A549 (cell line): ENCODE results near the gene ATP5F1E. TPM values are rescaled to one million over a fixed set of nuclear protein-coding genes. Genes with fewer than 3 reads are reported as not detected.

Experiments used
- ATAC-seq, 2 experiments: fragments of 200-7000 bp in 1 of 2; fragments of >200 bp in 1 of 2; cut with Nextera tagmentation in 1 of 2; cut with Tn5 transposase in 1 of 2; 3 replicates each; pipeline versions ENCODE4 v1.8.0 to v1.9.1; 2018 to 2020; ENCODE audit warnings: mild to moderate bottlenecking in 1 of 2, moderate library complexity in 1 of 2
- CTCF ChIA-PET: fragments of 300-600 bp; sonication (Branson Sonifier 250); formaldehyde crosslinking; extraction: SDS; loops from one replicate; lab custom pipeline; 2021; ENCODE audit warnings: antibody characterized with exemption, inconsistent platforms; lab: Yijun Ruan, JAX
- POLR2A ChIA-PET: fragments of 350-600 bp; formaldehyde crosslinking; extraction: SDS; loops from one replicate; lab custom pipeline; 2021; ENCODE audit warnings: antibody characterized with exemption, inconsistent platforms; lab: Yijun Ruan, JAX
- DNase-seq, 2 experiments: peaks; one replicate each; pipeline versions ENCODE4 v3.0.0 to v3.0.0-alpha.2; 2011 to 2016; ENCODE audit warnings: low read depth in 1 of 2, low spot score in 1 of 2
- FAIRE-seq: peaks from 2 replicates; lab custom pipeline; 2011; peaks lifted over from hg19 to GRCh38; lab: Jason Lieb, UNC
- H3K27ac ChIP-seq, 2 experiments: fragments of >200 bp; sonication (Bioruptor Twin); formaldehyde crosslinking; 3 replicates each; pipeline ENCODE4 v1.5.1; 2016 to 2017
- H3K4me1 ChIP-seq: fragments of >200 bp; sonication (Bioruptor Twin); formaldehyde crosslinking; 3 replicates; pipeline ENCODE4 v1.6.1; 2016
- H3K4me2 ChIP-seq: fragments of >200 bp; sonication (Bioruptor Twin); formaldehyde crosslinking; 3 replicates; pipeline ENCODE4 v1.6.1; 2016
- H3K4me3 ChIP-seq: fragments of >200 bp; sonication (Bioruptor Twin); formaldehyde crosslinking; 3 replicates; pipeline ENCODE4 v1.5.1; 2016
- H3K9me3 ChIP-seq: fragments of >200 bp; sonication (Bioruptor Twin); formaldehyde crosslinking; 3 replicates; pipeline ENCODE4 v1.6.1; 2016
- BHLHE40 ChIP-seq: IDR thresholded peaks from 2 replicates; pipeline ENCODE4 v1.6.1; 2012; ENCODE audit warnings: low read depth, low read length, inconsistent platforms
- CBX2 ChIP-seq: fragments of 200-600 bp; sonication (generic); IDR thresholded peaks from 2 replicates; pipeline ENCODE4 v1.6.1; 2016; ENCODE audit warnings: low read depth, mild to moderate bottlenecking, borderline replicate concordance
- CEBPB ChIP-seq, 2 experiments: fragments of >200 bp in 1 of 2; sonication (Bioruptor Twin) in 1 of 2; formaldehyde crosslinking in 1 of 2; IDR thresholded peaks; 2 replicates each; pipeline ENCODE4 v1.6.1; 2012 to 2016
- CHD4 ChIP-seq: fragments of 200-600 bp; sonication (generic); IDR thresholded peaks from 2 replicates; pipeline ENCODE4 v1.6.1; 2016; ENCODE audit warnings: antibody characterized with exemption, mild to moderate bottlenecking, borderline replicate concordance
- ESRRA ChIP-seq: fragments of 150-350 bp; IDR thresholded peaks from 2 replicates; pipeline ENCODE4 v1.6.1; 2014; ENCODE audit warnings: mild to moderate bottlenecking, low read length, borderline replicate concordance
- FOSL2 ChIP-seq, 2 experiments: fragments of 450-650 bp in 1 of 2; fragments of >200 bp in 1 of 2; sonication (Bioruptor Twin) in 1 of 2; formaldehyde crosslinking; IDR thresholded peaks; 2 replicates each; pipeline versions ENCODE4 v1.5.0 to v1.6.1; 2016 to 2020; ENCODE audit warnings: mild to moderate bottlenecking in 1 of 2, moderate library complexity in 1 of 2
- FOXS1 ChIP-seq: fragments of 250-450 bp; sonication (Bioruptor Pico); IDR thresholded peaks from 2 replicates; pipeline ENCODE4 v1.5.0; 2020; ENCODE audit warnings: mild to moderate bottlenecking, moderate library complexity
- HOXB13 ChIP-seq: fragments of 250-450 bp; sonication (Bioruptor Pico); IDR thresholded peaks from 2 replicates; pipeline ENCODE4 v1.5.0; 2020; ENCODE audit warnings: low read depth, mild to moderate bottlenecking, moderate library complexity
- MAFK ChIP-seq: fragments of 450-650 bp; IDR thresholded peaks from 2 replicates; pipeline ENCODE4 v1.6.1; 2014; ENCODE audit not compliant: partially characterized antibody
- MYC ChIP-seq: IDR thresholded peaks from 2 replicates; pipeline ENCODE4 v1.6.1; 2012; ENCODE audit warnings: mild to moderate bottlenecking, inconsistent platforms, low read length, improper control_type of control experiment, borderline replicate concordance
- RARB ChIP-seq: fragments of 250-450 bp; sonication (Bioruptor Pico); IDR thresholded peaks from 2 replicates; pipeline ENCODE4 v1.8.0; 2021; ENCODE audit warnings: mild to moderate bottlenecking, moderate library complexity
- RFX5 ChIP-seq: fragments of 450-650 bp; IDR thresholded peaks from 2 replicates; pipeline ENCODE4 v1.7.1; 2014; ENCODE audit warnings: antibody characterized with exemption, mild to moderate bottlenecking, moderate library complexity
- RNF2 ChIP-seq: fragments of 200-600 bp; sonication (generic); IDR thresholded peaks from 2 replicates; pipeline ENCODE4 v1.6.1; 2016; ENCODE audit warnings: low read depth, mild to moderate bottlenecking, antibody characterized with exemption, moderate library complexity, borderline replicate concordance
- SREBF2 ChIP-seq: fragments of 450-650 bp; IDR thresholded peaks from 2 replicates; pipeline ENCODE4 v1.6.1; 2014; ENCODE audit warnings: mild to moderate bottlenecking, moderate library complexity
- ZC3H11A ChIP-seq: fragments of 450-650 bp; IDR thresholded peaks from 2 replicates; pipeline ENCODE4 v1.6.1; 2014; ENCODE audit warnings: antibody characterized with exemption, mild to moderate bottlenecking
- ZNF302 ChIP-seq: fragments of 250-450 bp; sonication (Bioruptor Pico); IDR thresholded peaks from 2 replicates; pipeline ENCODE4 v1.9.0; 2021; ENCODE audit warnings: inconsistent platforms, mild to moderate bottlenecking, moderate library complexity
- WGBS: methylation state at CpG from one replicate; pipeline ENCODE4 v1.1.6; 2017; ENCODE audit errors: missing lambda C conversion rate; 5-methylcytosine and 5-hydroxymethylcytosine counted together
- polyA plus RNA-seq, 4 experiments: library from polyadenylated mRNA; depleted of rRNA in 3 of 4; stranded (reverse); fragments of >200 nt; fragmentation: RNase III in 1 of 4; extraction: RNeasy Plus Mini Kit Qiagen cat#74134 plus additional on column Dnase treatment in 1 of 4; gene quantifications; 2 replicates in 3 of 4; 3 replicates in 1 of 4; pipeline ENCODE4 v1.2.3, GENCODE V29; 2011 to 2017
- TF ChIP-seq, protein P1 (sequence below): fragments of 250-450 bp; sonication (Bioruptor Pico); IDR thresholded peaks from 2 replicates; pipeline ENCODE4 v1.5.0; 2020; ENCODE audit warnings: low read depth, mild to moderate bottlenecking, moderate library complexity
- TF ChIP-seq, protein P2 (sequence below): fragments of 200-600 bp; sonication (generic); IDR thresholded peaks from 2 replicates; pipeline ENCODE4 v1.6.1; 2016; ENCODE audit warnings: antibody characterized with exemption, mild to moderate bottlenecking, moderate library complexity
- TF ChIP-seq, protein P3 (sequence below): IDR thresholded peaks from 2 replicates; pipeline ENCODE4 v1.6.1; 2012; ENCODE audit warnings: low read depth, borderline replicate concordance

The ATP5F1E gene
- polyA plus RNA-seq, 2 of the 4 experiments (the other 2 are of a cell fraction) = 84.9 to 108 TPM

DNA sequence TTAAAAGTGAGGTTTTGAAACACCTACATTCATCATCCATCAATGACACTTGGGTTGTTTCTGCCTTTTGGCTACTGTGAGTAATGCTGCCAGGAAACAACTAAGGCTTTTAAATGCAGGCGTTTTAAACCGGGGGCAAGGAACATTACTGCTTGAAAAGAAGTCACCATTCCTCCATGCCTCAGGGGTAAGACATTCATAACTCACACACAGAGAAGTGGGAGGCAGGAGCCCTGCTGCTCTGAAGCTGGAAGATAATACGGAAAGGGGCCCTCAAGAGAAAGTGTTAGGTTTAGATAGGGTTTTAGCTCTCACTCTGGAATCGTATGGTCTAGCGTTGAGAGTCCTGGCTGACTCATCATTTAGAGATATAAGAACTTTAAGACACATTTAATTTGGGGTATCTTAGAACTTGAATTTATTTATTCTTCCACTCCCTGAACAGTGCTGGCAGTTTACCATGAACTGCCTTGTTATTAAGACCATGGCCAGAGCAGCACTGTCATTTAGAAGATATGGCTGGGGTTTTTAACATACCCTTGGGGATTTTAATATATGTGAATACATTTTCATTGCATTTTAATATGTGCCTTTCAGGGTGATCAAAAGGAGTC lies 11.1 kb downstream of the ATP5F1E start:
- CTCF ChIA-PET = interaction anchor here (0.6 to 1.5 kb wide), 2 partner anchors 12 to 383 kb away, joined by 3 to 4 read pairs; no protein-coding TSS in a partner anchor
- 81% methylated on average over 5 of the region's 5 CpGs for WGBS
- ATAC-seq (no peak), DNase-seq (no peak), FAIRE-seq (no peak)
- TF ChIP-seq, protein P1, sequence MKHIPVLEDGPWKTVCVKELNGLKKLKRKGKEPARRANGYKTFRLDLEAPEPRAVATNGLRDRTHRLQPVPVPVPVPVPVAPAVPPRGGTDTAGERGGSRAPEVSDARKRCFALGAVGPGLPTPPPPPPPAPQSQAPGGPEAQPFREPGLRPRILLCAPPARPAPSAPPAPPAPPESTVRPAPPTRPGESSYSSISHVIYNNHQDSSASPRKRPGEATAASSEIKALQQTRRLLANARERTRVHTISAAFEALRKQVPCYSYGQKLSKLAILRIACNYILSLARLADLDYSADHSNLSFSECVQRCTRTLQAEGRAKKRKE (CRISPR knock-in tag) = no peak
- TF ChIP-seq FOSL2 (IDR thresholded peaks at IDR 0.05) (no peak), FOSL2 (CRISPR knock-in tag; IDR thresholded peaks at IDR 0.05) (no peak), RNF2 (no peak), MYC (no peak), CHD4 (no peak), MAFK (peak; percentile 20), SREBF2 (no peak), HOXB13 (CRISPR knock-in tag) (no peak)
- Histone ChIP-seq H3K4me1 (no peaks in the 10 kb centered on the region), H3K4me2 (no peak overlapping the region), H3K9me3 (no peaks in the 10 kb centered on the region), H3K4me3 (no peak overlapping the region), H3K27ac (no peak overlapping the region)
- POLR2A ChIA-PET = no interaction called here

- H3K4me3 ChIP-seq = no peak within 1 kb of the TSS
- ATAC-seq = no peak
- FAIRE-seq = no peak
- ChIA-PET CTCF (interaction anchor here (1.9 kb wide), 1 partner anchor 14 kb away, joined by 5 read pairs; no protein-coding TSS in a partner anchor), POLR2A (interaction anchor here (2.1 kb wide), 1 partner anchor 13 kb away, joined by 8 read pairs; the partner anchor contains the start of gene ATP5F1E)
- H3K9me3 ChIP-seq = no peaks in the 10 kb centered on the region
- H3K4me2 ChIP-seq = no peak within 1 kb of the TSS
- no peaks in the 10 kb centered on the region for H3K4me1 ChIP-seq
- DNase-seq = no peak
- H3K27ac ChIP-seq = no peak within 1 kb of the TSS
- WGBS = 92% methylated on average over 5 of the region's 5 CpGs
- no peak for TF ChIP-seq ZC3H11A
- TF ChIP-seq ESRRA = no peak
- TF ChIP-seq ZNF302 (CRISPR knock-in tag) = no peak
- TF ChIP-seq MAFK = no peak
- TF ChIP-seq, protein P2, sequence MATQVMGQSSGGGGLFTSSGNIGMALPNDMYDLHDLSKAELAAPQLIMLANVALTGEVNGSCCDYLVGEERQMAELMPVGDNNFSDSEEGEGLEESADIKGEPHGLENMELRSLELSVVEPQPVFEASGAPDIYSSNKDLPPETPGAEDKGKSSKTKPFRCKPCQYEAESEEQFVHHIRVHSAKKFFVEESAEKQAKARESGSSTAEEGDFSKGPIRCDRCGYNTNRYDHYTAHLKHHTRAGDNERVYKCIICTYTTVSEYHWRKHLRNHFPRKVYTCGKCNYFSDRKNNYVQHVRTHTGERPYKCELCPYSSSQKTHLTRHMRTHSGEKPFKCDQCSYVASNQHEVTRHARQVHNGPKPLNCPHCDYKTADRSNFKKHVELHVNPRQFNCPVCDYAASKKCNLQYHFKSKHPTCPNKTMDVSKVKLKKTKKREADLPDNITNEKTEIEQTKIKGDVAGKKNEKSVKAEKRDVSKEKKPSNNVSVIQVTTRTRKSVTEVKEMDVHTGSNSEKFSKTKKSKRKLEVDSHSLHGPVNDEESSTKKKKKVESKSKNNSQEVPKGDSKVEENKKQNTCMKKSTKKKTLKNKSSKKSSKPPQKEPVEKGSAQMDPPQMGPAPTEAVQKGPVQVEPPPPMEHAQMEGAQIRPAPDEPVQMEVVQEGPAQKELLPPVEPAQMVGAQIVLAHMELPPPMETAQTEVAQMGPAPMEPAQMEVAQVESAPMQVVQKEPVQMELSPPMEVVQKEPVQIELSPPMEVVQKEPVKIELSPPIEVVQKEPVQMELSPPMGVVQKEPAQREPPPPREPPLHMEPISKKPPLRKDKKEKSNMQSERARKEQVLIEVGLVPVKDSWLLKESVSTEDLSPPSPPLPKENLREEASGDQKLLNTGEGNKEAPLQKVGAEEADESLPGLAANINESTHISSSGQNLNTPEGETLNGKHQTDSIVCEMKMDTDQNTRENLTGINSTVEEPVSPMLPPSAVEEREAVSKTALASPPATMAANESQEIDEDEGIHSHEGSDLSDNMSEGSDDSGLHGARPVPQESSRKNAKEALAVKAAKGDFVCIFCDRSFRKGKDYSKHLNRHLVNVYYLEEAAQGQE = no peak
- TF ChIP-seq FOXS1 (CRISPR knock-in tag) = no peak
- TF ChIP-seq MYC = no peak
- no peak for TF ChIP-seq CBX2
- TF ChIP-seq RARB (CRISPR knock-in tag) = no peak
- TF ChIP-seq CEBPB (IDR thresholded peaks at IDR 0.05) = no peak
- TF ChIP-seq BHLHE40 = no peak
- TF ChIP-seq, protein P3, sequence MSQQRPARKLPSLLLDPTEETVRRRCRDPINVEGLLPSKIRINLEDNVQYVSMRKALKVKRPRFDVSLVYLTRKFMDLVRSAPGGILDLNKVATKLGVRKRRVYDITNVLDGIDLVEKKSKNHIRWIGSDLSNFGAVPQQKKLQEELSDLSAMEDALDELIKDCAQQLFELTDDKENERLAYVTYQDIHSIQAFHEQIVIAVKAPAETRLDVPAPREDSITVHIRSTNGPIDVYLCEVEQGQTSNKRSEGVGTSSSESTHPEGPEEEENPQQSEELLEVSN = no peak
- TF ChIP-seq RFX5 = no peak
- TF ChIP-seq FOSL2 (IDR thresholded peaks at IDR 0.05) = no peak
- TF ChIP-seq FOSL2 (CRISPR knock-in tag; IDR thresholded peaks at IDR 0.05) = no peak
These were observed 12.9 kb downstream of the ATP5F1E start, which contains the start of gene TUBB1 for GRCh38 chr20:59019217-59019616. TSS of gene TUBB1 (plus strand) at chr20:59019429. CDS start at chr20:59019523, 94 bp downstream.
